Neural cell (in vitro differentiated cells): ENCODE data around the gene ATXN7L1. TPM values are rescaled to one million over a fixed set of nuclear protein-coding genes. Genes with fewer than 3 reads are reported as not detected.

ENCODE experiments used
- H2AFZ ChIP-seq: fragments of 200-600, 300-800 bp; sonication (generic), shearing (Covaris generic); 2 replicates; pipeline ENCODE4 v1.6.0; 2014; ENCODE audit warnings: low read depth, mild to moderate bottlenecking, antibody characterized with exemption, low read length, moderate library complexity
- H3F3A ChIP-seq: fragments of 200-600 bp; shearing (Covaris generic); 2 replicates; pipeline ENCODE4 v1.6.1; 2016; ENCODE audit warnings: mild to moderate bottlenecking, moderate library complexity, mixed read lengths, antibody characterized with exemption, low read length; ENCODE audit not compliant: insufficient read depth, poor library complexity, severe bottlenecking
- H3K27ac ChIP-seq: fragments of 200-600, 300-800 bp; sonication (generic), shearing (Covaris generic); 2 replicates; pipeline ENCODE4 v1.5.1; 2014; ENCODE audit warnings: mild to moderate bottlenecking, low read length, moderate library complexity
- H3K27me3 ChIP-seq: fragments of 300-800, 200-600 bp; sonication (generic), shearing (Covaris generic); 2 replicates; pipeline ENCODE4 v1.6.0; 2014; ENCODE audit warnings: mild to moderate bottlenecking, low read depth, low read length, moderate library complexity; ENCODE audit not compliant: insufficient read depth
- H3K36me3 ChIP-seq: fragments of 300-800, 200-600 bp; sonication (generic), shearing (Covaris generic); 2 replicates; pipeline ENCODE4 v1.5.1; 2014; ENCODE audit warnings: mild to moderate bottlenecking, antibody characterized with exemption, low read length, moderate library complexity; ENCODE audit not compliant: insufficient read depth
- H3K4me2 ChIP-seq: fragments of 300-800, 200-600 bp; sonication (generic), shearing (Covaris generic); 2 replicates; pipeline ENCODE4 v1.6.0; 2014; ENCODE audit warnings: mild to moderate bottlenecking, low read length
- H3K4me3 ChIP-seq: fragments of 300-800, 200-600 bp; sonication (generic), shearing (Covaris generic); 2 replicates; pipeline ENCODE4 v1.5.1; 2014; ENCODE audit warnings: mild to moderate bottlenecking, low read length, moderate library complexity
- H3K79me2 ChIP-seq: fragments of 200-600 bp; shearing (Covaris generic); replicated peaks from 2 replicates; pipeline ENCODE4 v1.6.0; 2014; ENCODE audit warnings: mild to moderate bottlenecking, low read length, moderate library complexity; ENCODE audit not compliant: insufficient read depth
- H3K9ac ChIP-seq: fragments of 300-800, 200-600 bp; sonication (generic), shearing (Covaris generic); 2 replicates; pipeline ENCODE4 v1.6.1; 2016; ENCODE audit warnings: mild to moderate bottlenecking, low read length, mixed read lengths
- H3K9me2 ChIP-seq: fragments of 200-600 bp; shearing (Covaris generic); 2 replicates; pipeline ENCODE4 v1.6.1; 2016; ENCODE audit warnings: mild to moderate bottlenecking, low read length, mixed read lengths; ENCODE audit not compliant: insufficient read depth
- H3K9me3 ChIP-seq: fragments of 200-600, 300-800 bp; sonication (generic), shearing (Covaris generic); 2 replicates; pipeline ENCODE4 v1.6.1; 2016; ENCODE audit warnings: mild to moderate bottlenecking, mixed run types, low read length, moderate library complexity, mixed read lengths
- H4K20me1 ChIP-seq: fragments of 200-600 bp; shearing (Covaris generic); 2 replicates; pipeline ENCODE4 v1.6.1; 2016; ENCODE audit warnings: mild to moderate bottlenecking, mixed run types; ENCODE audit not compliant: insufficient read depth
- EP300 ChIP-seq: fragments of 450-650 bp; conservative IDR thresholded peaks from 2 replicates; pipeline ENCODE4 v1.6.1; 2014; ENCODE audit warnings: antibody characterized with exemption, mild to moderate bottlenecking, moderate library complexity; ENCODE audit not compliant: poor library complexity, severe bottlenecking
- EZH2 ChIP-seq: fragments of 200-600, 300-800 bp; shearing (Covaris generic), sonication (generic); IDR thresholded peaks from 2 replicates; pipeline ENCODE4 v1.6.1; 2014; ENCODE audit warnings: antibody characterized with exemption, low read length, borderline replicate concordance, mild to moderate bottlenecking; ENCODE audit not compliant: insufficient read depth, poor library complexity, severe bottlenecking
- MXI1 ChIP-seq: fragments of 450-650 bp; conservative IDR thresholded peaks from 2 replicates; pipeline ENCODE4 v1.6.1; 2014; ENCODE audit warnings: antibody characterized with exemption, mild to moderate bottlenecking; ENCODE audit not compliant: poor library complexity, severe bottlenecking
- POLR2AphosphoS5 ChIP-seq: IDR thresholded peaks from 2 replicates; pipeline ENCODE4 v1.6.1; 2012
- RAD21 ChIP-seq: fragments of 450-650 bp; conservative IDR thresholded peaks from 2 replicates; pipeline ENCODE4 v1.6.1; 2014; ENCODE audit warnings: antibody characterized with exemption, mild to moderate bottlenecking, moderate library complexity
- SMC3 ChIP-seq: fragments of 450-650 bp; conservative IDR thresholded peaks from 2 replicates; pipeline ENCODE4 v1.6.1; 2014; ENCODE audit warnings: antibody characterized with exemption, mild to moderate bottlenecking, moderate library complexity; ENCODE audit not compliant: poor library complexity
- TAF1 ChIP-seq: IDR thresholded peaks from 2 replicates; pipeline ENCODE4 v1.6.1; 2012; ENCODE audit warnings: low read depth
- polyA plus RNA-seq: library from polyadenylated mRNA; depleted of rRNA; stranded (reverse); fragments of >200 nt; gene quantifications from 2 replicates; pipeline ENCODE4 v1.2.3, GENCODE V29; 2014
- TF ChIP-seq, protein P1 (sequence below): fragments of 450-650 bp; IDR thresholded peaks from 2 replicates; pipeline ENCODE4 v1.5.1; 2014; ENCODE audit warnings: antibody characterized with exemption, mild to moderate bottlenecking, moderate library complexity; ENCODE audit not compliant: poor library complexity, severe bottlenecking
- TF ChIP-seq, protein P2 (sequence below): IDR thresholded peaks from 2 replicates; pipeline ENCODE4 v1.6.1; 2012; ENCODE audit warnings: borderline replicate concordance

ATXN7L1 gene
- polyA plus RNA-seq, 1 donor from 2014 or later: 4.3 TPM

DNA sequence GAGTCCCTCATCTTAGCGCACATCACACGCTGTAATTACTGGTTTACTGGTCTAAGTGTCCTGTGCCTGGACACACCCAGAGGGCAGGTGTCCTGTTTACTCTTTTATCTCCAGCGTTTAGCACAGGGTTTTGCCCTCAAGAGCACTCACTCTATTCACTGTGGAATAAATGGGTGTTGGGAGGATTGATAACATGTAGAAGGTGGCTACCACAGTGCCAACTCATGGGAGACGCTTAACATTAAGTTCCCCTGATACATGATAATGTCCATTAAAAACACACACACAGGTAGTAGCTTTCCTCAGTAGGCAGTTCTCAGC is 199.0 kb downstream of the ATXN7L1 start:
- Histone ChIP-seq H3K79me2 (no peaks in the 10 kb centered on the region), H2AFZ (no peak overlapping the region), H3K4me3 (no peak overlapping the region), H3K4me2 (no peak overlapping the region), H3K9ac (no peak overlapping the region), H4K20me1 (no peaks in the 10 kb centered on the region), H3K9me2 (no peaks in the 10 kb centered on the region), H3K36me3 (no peaks in the 10 kb centered on the region), H3K27me3 (no peaks in the 10 kb centered on the region), H3K9me3 (no peaks in the 10 kb centered on the region), H3K27ac (no peak overlapping the region), H3F3A (no peaks in the 10 kb centered on the region)
- TF ChIP-seq POLR2AphosphoS5 (no peak), SMC3 (no peak), EP300 (no peak), RAD21 (no peak)
- TF ChIP-seq, protein P1, sequence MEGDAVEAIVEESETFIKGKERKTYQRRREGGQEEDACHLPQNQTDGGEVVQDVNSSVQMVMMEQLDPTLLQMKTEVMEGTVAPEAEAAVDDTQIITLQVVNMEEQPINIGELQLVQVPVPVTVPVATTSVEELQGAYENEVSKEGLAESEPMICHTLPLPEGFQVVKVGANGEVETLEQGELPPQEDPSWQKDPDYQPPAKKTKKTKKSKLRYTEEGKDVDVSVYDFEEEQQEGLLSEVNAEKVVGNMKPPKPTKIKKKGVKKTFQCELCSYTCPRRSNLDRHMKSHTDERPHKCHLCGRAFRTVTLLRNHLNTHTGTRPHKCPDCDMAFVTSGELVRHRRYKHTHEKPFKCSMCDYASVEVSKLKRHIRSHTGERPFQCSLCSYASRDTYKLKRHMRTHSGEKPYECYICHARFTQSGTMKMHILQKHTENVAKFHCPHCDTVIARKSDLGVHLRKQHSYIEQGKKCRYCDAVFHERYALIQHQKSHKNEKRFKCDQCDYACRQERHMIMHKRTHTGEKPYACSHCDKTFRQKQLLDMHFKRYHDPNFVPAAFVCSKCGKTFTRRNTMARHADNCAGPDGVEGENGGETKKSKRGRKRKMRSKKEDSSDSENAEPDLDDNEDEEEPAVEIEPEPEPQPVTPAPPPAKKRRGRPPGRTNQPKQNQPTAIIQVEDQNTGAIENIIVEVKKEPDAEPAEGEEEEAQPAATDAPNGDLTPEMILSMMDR: no peak
- TF ChIP-seq, protein P2, sequence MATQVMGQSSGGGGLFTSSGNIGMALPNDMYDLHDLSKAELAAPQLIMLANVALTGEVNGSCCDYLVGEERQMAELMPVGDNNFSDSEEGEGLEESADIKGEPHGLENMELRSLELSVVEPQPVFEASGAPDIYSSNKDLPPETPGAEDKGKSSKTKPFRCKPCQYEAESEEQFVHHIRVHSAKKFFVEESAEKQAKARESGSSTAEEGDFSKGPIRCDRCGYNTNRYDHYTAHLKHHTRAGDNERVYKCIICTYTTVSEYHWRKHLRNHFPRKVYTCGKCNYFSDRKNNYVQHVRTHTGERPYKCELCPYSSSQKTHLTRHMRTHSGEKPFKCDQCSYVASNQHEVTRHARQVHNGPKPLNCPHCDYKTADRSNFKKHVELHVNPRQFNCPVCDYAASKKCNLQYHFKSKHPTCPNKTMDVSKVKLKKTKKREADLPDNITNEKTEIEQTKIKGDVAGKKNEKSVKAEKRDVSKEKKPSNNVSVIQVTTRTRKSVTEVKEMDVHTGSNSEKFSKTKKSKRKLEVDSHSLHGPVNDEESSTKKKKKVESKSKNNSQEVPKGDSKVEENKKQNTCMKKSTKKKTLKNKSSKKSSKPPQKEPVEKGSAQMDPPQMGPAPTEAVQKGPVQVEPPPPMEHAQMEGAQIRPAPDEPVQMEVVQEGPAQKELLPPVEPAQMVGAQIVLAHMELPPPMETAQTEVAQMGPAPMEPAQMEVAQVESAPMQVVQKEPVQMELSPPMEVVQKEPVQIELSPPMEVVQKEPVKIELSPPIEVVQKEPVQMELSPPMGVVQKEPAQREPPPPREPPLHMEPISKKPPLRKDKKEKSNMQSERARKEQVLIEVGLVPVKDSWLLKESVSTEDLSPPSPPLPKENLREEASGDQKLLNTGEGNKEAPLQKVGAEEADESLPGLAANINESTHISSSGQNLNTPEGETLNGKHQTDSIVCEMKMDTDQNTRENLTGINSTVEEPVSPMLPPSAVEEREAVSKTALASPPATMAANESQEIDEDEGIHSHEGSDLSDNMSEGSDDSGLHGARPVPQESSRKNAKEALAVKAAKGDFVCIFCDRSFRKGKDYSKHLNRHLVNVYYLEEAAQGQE: no peak

DNA sequence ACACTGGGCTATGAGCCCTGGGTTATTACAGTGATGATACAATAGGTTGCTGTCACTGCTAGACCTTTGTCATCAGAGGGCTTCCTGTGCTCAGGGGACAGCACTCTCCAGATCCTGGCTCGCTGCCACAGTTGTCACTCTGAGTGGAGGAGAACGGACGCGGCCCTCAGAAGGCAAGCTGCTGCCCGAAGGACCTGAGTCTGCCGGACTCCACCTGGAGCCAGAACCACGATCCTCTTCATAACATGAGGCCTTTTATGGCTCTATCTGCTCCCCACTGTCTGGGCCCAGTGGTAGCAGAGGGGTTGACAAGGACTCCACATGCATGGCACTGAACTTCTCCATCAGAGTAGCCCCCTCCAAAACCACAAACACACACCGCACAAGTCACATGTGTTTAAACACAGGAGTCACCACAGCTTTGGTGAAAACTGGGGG is 200.4 kb downstream of the ATXN7L1 start:
- Histone ChIP-seq H3K27ac (no peak overlapping the region), H2AFZ (no peak overlapping the region), H3K27me3 (no peaks in the 10 kb centered on the region), H3K9ac (no peak overlapping the region), H4K20me1 (no peaks in the 10 kb centered on the region), H3K36me3 (no peaks in the 10 kb centered on the region), H3K4me3 (no peak overlapping the region), H3K9me2 (no peaks in the 10 kb centered on the region), H3K79me2 (no peaks in the 10 kb centered on the region), H3K9me3 (no peaks in the 10 kb centered on the region), H3F3A (no peaks in the 10 kb centered on the region), H3K4me2 (no peak overlapping the region)
- no peak for TF ChIP-seq SMC3
- TF ChIP-seq, protein P2: no peak
- TF ChIP-seq TAF1: no peak
- no peak for TF ChIP-seq RAD21
- TF ChIP-seq, protein P1: no peak
- no peak for TF ChIP-seq MXI1
- TF ChIP-seq EP300: no peak
- no peak for TF ChIP-seq EZH2
- TF ChIP-seq POLR2AphosphoS5: no peak
